ENCODE measurements around the gene JUN.

DNA sequence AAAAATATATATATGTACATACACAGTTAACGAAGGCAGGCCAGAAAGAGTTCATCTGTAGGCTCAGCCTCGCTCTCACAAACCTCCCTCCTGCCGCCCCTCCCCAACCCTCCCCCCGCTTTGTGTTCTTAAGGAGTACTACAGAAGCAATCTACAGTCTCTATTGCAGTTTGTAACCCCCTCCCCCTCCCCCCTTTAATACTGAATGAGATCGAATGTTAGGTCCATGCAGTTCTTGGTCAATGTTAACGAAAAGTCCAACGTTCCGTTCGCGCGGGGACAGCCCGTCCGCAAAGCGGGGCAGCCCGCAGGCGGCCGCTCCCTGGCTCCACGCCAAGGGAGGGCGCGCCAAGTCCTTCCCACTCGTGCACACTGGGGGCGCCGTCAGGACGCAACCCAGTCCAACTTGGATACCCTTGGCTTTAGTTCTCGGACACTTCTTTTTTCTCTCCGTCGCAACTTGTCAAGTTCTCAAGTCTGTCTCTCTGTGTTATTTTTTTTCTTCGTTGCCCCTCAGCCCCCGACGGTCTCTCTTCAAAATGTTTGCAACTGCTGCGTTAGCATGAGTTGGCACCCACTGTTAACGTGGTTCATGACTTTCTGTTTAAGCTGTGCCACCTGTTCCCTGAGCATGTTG lies 2.2 kb downstream of the JUN start:
- no peak for TF ChIP-seq POLR2A (IDR thresholded peaks at IDR 0.05; ENCODE audit: low read length)
- no peak for TF ChIP-seq GATA1 (IDR thresholded peaks at IDR 0.05; ENCODE audit: low read depth, low read length)
